ENCODE results near the gene IL18RAP. TPM values are rescaled to one million over a fixed set of nuclear protein-coding genes. Genes with fewer than 3 reads are reported as not detected.
A peak's percentile ranks its signal among the peaks of the same experiment; 100 is the strongest.

IL18RAP gene
- total RNA-seq, 2 donors from 2014 or later = 0.30 to 1.4 TPM

- no peaks in the 10 kb centered on the region for H3K4me1 ChIP-seq
- no peaks in the 10 kb centered on the region for H3K27me3 ChIP-seq
- H3K36me3 ChIP-seq = no peaks in the 10 kb centered on the region
- H3K4me3 ChIP-seq = no peak overlapping the region
- H3K9me3 ChIP-seq = no peaks in the 10 kb centered on the region
- DNase-seq (ENCODE audit: low spot score) = no peak
- TF ChIP-seq CTCF (IDR thresholded peaks at IDR 0.05) = no peak
- H3K27ac ChIP-seq = no peak overlapping the region
Measured at GRCh38 chr2:102438111-102438510, 15.2 kb downstream of the IL18RAP start.

GRCh38 chr2:102438578-102438977 is 15.6 kb downstream of the IL18RAP start:
- Histone ChIP-seq H3K9me3 (no peaks in the 10 kb centered on the region), H3K4me1 (no peaks in the 10 kb centered on the region), H3K4me3 (no peak overlapping the region), H3K27me3 (no peaks in the 10 kb centered on the region), H3K27ac (no peak overlapping the region), H3K36me3 (no peaks in the 10 kb centered on the region)
- TF ChIP-seq CTCF (IDR thresholded peaks at IDR 0.05) = no peak
- no peak for DNase-seq (ENCODE audit: low spot score)

GRCh38 chr2:102439065-102439695 is 16.2 kb downstream of the IL18RAP start:
- TF ChIP-seq CTCF (IDR thresholded peaks at IDR 0.05) = no peak
- H3K36me3 ChIP-seq = no peaks in the 10 kb centered on the region
- no peak overlapping the region for H3K4me3 ChIP-seq
- H3K9me3 ChIP-seq = no peaks in the 10 kb centered on the region
- H3K27ac ChIP-seq = no peak overlapping the region
- no peak for DNase-seq (ENCODE audit: low spot score)
- H3K4me1 ChIP-seq = no peaks in the 10 kb centered on the region
- H3K27me3 ChIP-seq = no peaks in the 10 kb centered on the region

DNA sequence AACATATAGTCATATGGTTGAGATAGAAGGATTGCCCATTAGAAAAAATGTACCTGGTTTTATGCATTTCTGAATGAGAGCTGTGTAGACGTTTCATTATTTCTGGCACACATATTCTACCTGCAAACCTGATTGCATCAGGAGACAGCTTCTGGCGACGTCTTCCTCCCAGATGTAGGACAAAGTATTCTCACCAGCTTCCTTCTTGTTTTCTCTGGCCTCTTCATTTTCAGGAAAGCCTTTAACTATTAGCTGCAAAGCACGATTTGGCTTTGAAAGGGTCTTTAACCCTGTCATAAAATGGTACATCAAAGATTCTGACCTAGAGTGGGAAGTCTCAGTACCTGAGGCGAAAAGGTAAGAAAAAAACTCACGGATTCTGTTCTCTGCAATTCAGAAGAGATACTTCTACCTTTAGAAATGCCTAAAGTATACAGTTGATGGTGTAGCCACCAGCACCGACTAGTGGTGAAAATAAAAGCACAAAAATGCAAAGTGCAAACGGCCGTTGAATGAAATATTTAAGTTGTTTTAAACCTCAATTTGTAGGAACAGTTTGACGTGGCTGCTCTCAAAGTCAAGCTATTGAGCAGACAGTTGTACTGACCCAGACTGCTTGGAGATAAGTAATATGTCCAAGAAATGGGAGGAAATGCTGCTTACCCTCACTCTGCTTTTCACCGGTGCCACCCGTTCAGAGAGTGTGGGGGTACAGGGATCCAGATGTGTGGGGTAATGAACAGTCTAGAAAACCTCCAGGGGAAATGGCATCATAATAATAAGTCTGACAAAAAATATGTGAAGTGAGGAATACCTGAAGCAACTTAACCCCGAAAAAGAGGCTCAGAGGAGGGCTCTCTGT is 20.2 kb downstream of the IL18RAP start:
- Histone ChIP-seq H3K27me3 (no peaks in the 10 kb centered on the region), H3K9me3 (no peaks in the 10 kb centered on the region), H3K27ac (no peak overlapping the region), H3K4me3 (no peak overlapping the region), H3K4me1 (no peaks in the 10 kb centered on the region), H3K36me3 (no peaks in the 10 kb centered on the region)
- DNase-seq (ENCODE audit: low spot score) = no peak
- peak; percentile 23 to 75 for TF ChIP-seq CTCF (IDR thresholded peaks at IDR 0.05)

DNA sequence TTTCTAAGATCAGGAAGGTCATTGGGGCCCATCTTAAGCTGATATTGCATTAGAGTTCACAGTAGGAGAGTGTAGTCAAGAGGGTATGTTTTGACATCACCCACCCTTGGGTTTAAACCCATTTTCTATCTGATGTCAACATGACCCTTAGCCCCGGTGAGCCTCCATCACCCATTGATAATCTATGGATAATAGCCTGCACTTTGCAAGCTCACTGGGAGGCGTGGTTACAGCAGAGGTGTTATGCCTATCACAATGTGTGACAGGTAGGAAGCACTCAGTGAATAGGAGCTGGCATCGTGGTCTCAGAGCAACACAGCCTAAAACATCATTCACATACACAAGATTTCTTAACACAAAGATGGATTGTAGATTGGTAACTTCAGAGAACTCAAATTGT is 21.3 kb downstream of the IL18RAP start:
- Histone ChIP-seq H3K36me3 (no peaks in the 10 kb centered on the region), H3K9me3 (no peaks in the 10 kb centered on the region), H3K4me3 (no peak overlapping the region), H3K27ac (no peak overlapping the region), H3K4me1 (no peaks in the 10 kb centered on the region), H3K27me3 (no peaks in the 10 kb centered on the region)
- TF ChIP-seq CTCF (IDR thresholded peaks at IDR 0.05) = no peak
- DNase-seq (ENCODE audit: low spot score) = no peak

All from right atrium auricular region (tissue), 2 donors.